CD4-positive, alpha-beta T cell treated with Interleukin-15 for 4 hours (primary cell): ENCODE data around the gene CISD3.

Source experiments
- DNase-seq: peaks from one replicate; pipeline ENCODE4 v3.0.0-alpha.2; 2020; ENCODE audit warnings: low spot score

The CISD3 gene

DNA sequence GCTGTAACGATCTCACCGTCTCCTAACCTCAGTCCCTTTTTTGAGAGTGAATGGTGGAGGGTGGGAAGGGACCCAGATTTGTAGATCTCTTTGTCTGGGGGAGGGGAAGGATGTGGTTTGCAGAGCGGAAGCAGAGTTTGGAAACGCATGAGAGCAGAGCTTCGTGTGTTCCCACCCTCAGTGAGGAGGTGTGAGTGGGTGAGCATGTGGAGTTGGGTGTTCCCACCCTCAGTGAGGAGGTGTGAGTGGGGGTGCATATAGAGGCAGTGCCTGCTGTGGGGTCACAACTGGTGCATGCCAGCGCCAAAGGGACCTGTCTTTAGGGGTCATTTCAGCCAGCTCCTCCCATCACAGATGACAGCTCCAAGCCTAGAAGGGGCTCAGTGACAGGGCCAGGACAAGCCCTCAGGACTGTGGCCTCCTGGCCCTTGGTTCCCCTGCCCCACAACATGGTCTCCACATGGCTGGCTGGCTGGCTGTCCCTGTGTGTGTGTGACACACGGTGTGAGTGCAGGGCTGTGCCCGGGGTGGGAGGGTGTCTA, 1.8 kb upstream of the CISD3 start:
- DNase-seq = peak; percentile 88

DNA sequence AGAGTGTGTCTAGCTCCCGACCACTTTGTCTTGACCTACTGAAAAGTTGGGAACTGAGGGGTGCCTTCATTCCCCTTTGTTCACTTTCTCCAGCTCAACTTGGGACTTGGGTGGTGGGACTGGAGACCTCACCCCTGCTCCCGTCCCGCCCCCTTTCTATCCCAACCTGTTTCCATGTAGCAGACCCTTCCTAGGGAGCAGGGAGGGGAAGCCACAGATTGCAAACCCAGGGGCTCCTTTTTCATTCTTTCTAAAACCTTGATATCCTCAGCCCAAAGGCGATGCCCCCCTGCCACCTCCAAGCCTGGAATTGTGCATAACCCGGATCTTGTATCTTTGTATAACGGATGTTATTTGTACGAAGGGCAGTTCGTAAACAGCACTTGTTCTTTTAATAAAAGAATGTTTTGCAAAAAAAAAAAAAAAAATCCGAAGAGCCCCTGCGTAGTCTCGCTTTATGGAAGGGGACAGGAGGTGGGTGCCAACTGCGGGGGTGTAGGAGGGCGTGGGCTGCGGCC, 714 bp upstream of the CISD3 start:
- no peak for DNase-seq

DNA sequence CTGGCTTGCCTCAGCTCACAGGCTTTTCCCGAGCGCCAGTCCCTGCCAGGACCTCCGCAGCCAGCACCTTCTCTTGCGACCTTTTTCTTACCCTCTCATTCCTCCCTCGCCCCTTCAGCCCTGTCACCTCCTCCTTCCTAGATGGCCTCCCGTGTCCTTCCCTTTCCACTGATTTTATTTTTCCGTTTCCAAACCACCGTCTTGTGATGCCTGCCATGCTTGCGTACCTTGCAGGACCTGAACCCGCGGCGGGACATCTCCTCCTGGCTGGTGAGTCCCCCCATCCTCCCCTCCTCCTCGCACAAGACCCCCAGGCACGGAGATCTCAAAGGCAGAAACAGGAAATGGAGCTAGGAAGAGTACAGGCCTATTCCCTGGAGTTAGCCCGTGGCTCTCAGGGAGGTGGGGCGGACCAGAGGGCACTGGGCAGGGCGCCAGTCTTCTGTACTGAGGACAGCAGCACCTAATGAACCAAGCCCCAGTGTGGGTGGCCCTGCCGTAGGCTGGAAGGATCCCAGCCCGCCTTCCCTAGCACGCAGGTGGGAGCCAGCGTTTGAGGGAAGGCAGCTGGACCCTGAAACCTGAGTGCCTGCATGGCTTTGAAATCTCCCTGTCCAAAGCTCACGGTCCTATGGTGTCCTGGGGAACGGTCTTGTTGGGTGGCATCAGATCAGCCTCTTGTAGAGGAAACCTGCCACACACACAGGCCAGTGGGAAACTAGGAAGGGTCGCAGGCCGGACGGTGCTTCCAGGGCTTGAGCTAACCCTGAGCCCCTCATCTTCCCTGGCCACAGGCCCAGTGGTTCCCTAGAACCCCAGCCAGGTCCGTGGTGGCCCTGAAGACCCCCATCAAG, 612 bp downstream of the CISD3 start:
- DNase-seq = no peak

DNA sequence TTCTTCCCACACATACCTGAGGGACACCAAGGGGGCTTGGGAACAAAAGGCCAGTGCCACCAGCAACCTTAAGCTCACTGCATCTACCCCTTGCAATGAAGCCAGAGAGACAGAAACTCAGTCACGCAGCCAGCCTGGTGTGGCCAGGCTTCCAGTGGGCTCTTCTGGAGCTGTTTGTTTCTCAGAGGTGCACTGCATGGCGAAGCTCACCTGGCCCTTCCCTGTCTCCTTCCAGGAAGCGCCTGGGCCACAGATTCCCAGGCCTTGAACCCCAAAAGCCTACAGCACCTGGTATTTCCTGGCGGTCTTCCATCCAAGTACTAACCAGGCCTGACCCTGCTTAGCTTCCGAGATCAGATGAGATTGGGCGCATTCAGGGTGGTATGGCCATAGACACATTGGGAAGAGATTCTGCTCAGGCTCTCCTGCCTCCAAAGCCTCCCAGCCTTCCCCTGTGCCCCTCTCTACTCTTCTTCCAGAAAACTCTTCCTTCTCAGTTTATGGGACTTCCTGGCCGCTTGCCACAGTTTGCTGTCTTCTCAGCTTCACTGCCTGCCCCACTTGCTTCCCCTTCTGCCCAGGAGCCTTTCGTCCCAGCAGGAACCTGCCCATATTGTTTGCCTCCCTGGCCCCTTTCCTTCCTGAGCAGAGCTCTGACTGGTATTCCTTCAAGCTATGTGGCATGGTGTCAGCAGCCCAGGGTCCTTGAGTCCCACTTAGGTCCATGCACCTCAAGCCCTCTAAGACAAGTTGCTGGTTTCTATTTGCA, 1.6 kb downstream of the CISD3 start:
- DNase-seq = no peak

DNA sequence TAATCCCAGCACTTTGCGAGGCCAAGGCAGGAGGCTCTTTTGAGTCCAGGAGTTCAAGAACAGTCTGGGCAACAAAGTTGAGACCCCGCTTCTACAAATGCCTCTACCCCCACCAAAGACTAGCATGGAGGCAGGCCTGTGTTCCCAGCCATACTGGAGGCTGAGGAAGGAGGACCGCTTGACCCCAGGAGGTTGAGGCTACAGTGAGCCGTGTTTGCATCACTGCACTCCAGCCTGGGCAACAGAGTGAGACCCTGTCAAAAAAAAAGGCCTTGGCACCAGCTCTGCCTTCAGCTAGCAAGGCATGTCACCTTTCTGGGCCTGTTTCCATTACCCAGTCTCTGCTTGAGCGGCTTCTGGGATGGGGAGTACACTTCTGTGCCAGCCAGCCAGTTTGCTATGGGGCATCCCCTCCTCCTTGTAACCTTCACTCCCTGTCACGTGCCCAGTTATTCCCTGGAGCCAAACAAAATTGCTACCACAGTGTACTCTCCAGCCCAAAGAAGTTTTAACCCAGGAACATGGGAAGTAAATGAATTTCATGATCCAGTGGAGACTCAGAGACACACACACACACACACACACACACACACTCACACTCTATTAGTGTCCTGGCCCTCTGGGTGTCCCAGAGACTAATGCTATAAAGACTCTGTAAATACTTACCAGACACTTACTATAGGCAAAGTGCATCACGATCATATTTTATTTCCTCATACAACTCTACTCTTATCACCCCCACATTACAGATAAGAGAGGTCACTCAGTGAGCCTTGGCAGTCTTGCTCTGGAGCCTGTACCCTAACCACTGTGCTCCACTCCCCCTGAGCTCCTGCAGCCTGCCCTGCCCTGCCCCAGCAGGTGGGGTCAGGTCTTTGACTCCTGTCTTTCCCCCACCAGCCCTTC, 2.5 kb downstream of the CISD3 start:
- no peak for DNase-seq

DNA sequence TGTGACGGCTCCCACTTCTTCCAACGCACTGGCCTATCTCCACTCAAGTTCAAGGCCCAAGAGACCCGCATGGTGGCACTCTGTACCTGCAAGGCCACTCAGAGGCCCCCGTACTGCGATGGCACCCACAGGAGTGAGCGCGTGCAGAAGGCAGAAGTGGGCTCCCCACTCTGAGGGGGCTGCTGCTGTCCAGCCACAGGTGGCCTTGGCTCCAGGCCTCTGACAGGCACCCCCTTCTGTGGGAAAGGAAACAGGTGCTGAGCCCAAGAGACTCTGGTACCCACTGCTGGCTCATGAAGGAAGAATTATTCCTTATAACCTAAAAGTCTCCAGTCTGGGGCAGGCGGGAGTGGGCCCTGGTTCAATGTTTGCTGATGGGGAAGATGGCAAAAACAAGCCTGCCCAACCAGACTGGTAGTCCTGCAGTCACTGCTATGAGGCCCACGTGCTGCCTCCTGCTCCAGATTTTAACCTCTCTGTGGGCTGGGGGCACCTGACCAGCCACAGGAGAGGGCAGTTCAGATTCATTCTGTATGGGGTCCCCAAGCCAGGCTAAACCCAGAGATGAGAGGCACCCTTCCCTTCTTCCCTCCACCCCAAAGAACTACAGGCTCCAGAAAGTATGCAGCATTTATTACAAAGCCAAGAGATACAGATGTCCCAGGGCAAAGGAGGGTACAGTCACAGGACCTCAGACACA, 3.3 kb downstream of the CISD3 start:
- no peak for DNase-seq

DNA sequence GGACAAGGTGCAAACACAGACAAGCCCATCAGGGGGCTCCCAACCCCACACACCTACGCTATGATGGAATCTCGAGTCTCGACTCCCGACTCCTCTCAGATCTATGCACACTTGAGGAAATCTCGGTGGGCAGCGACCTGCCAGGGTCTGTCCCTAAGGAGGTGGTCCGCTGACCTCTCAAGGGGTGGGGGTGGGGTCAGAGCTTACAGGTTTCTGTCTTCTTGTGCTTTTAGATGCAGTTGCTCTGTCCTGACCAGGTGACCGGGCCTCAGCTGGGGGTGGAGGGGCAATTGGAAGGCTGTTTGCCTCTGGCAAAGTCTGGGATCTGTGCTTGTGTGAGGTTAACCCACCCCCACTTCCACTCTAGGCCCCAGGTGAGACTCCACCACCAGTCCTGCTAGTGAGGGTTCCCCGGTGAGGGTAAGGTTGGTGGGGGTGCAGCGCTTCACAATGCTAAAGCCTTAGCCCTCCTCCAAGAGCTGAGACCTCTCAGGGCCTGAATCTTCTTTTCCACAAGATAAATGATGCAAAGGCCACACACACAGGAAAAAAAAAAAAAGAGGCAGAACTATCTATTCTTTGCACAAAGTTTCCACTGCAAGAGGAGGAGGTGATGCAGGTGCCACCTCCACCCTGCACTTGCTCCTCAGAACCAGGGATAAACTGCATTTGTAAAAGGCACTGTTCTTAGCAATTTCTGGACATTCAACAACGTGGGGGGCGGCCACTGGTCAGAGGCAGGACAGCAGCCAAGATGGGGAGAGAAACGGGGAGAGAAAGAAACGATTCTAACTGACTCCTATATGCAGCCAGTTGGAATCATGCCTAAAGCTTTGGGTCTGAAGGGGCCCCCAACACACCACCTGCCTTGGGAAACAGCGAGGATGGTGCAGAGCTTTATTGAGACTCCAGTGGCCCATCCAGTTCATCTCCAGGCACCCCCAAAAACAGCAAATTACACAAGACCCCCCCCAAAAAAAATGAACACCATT, 4.1 kb downstream of the CISD3 start:
- DNase-seq = peak; percentile 40

DNA sequence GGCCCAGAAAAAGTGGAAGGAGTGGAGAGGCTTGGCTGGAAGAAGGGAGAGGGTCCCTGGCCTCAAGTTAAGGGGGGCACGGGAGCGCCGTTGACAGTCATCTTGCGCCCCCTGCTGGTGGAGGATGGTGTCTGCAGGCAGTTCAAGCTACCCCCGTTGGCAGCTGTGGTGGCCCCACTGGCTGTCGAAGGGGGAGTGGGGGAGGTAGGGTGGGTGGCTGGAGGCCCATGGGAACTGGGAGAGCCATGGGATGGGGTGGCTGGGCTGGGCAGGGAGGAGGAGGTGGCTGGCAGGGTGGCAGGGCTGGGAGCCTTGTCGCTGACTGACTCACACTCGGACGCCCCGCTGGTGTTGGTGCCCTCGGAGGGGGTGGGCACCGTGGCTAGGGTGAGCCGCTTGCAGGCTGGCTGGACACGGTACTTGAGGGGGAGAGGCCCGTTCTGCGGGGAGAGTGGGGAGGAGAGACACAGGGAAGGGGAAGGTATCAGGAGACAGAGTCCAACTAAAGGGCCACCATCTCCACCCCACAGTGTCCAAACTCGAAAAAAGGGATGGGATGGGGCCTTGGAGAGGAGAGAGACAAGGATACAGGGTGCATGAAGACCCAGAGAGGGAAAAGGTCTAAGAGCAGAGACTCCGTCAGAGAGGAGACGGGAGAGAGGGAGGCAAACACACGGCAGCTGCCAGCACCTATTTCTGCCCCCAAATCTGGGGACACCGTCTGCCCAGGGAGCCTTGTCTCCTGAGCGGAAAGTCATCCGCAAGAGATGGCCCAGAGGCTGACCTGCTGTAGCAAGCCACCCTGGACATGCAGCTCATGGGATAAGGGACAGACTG, 5.2 kb downstream of the CISD3 start:
- DNase-seq = peak; percentile 69

DNA sequence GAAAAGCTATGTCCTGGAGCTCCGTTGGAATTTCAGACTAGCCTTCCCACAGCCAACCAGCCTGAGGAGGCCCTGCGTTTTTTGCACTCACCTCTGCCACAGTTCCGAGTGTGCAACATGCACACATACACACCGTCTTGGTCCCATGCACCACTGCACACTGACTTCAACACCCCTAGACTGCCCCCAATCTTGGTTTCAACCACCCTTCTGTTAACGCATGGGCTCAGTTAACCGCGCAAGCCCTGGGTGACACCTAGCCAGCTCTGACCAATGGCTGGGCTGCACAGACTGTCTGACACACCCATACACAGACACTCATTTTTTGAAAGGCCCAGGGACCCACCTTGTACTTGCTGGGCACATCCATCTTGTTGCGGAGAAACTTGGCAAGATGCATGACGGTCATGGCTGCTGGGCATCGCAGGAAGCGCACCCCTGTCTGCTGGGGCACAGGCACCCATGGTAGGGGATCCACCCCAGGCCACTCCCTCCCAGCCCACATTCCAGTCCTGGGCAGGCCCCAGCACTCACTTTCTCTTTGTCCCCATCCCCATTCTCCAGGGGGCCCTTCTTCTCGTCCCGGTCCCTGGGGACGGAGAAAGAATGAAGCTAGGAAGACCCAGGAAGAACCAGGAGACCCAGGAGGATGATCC, 8.0 kb downstream of the CISD3 start:
- DNase-seq = no peak

DNA sequence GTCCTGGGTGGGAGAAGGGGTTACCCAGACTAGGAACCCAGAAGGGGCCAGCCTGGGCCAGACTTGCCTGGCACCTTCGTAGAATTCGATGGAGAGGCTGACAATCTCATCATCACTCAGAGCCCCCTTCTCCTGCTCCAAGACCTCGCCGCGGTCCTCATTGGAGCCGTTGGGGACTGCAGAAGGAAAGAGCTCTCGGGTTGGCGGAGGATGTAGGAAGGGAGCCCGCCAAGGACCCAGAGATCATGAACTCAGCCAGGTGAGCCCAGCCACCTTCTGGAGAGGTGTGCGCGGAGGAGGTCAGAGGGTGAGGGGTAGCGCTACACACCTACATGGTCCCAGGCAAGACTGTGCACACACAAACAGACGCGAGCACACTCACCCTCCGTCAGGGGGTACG, 8.5 kb downstream of the CISD3 start:
- DNase-seq = no peak

DNA sequence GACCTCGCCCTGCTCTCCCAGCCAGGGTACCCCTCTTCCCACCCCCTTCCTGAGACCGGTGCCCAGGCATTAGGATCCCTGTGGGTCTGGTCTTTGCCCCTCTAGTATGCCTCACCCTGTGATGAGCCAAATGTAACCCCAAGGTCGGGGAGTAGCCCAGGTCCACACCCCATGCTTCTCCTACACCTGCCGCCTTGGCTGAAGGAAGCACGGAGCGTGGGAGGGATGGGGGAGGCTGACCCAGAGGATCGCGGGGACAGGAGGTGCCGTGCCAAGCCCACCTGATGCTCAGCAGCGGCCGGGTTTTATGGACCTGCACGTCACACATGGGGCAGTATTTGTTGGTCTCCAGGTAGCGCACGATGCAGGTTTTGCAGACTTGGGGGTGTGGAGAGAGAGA, 9.2 kb downstream of the CISD3 start:
- no peak for DNase-seq

DNA sequence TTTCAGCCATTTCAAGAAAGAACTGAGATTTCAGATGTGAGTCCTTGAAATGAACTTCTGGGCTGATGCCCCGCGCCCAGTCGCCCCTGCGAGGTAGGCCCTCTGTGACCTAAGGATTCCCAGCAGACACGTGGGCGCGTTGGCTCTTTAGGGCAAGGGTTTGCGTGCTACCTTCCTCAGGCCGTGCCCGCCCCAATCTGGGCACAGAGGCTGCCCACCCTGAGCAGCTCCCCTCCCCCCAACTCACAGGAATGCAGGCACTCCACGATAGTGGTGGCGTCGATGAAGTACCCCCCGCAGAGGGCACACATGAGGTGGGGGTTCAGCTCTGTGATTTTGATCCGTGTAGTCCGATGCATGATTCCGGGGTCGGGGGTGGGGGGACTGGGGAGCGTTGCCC, 9.9 kb downstream of the CISD3 start:
- DNase-seq = no peak

DNA sequence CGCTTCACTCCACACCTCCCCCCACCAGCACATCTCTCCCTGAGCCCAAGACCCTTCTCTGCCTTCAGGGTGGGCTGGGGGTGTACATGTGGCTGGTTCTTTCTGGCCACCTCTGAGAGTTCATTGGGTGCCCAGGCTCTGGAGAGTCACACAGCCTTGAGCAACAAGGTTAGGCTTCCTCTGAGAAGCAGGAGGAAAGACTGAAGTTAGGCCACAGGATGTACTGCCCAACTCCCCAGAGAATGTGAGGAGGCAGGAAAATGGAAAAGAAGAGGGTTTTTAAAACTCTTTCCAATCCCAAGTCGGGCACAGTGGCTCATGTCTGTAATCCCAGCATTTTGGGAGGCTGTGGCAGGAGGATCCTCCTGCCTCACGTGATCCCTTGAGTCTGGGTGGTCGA, 10.7 kb downstream of the CISD3 start:
- DNase-seq = no peak

DNA sequence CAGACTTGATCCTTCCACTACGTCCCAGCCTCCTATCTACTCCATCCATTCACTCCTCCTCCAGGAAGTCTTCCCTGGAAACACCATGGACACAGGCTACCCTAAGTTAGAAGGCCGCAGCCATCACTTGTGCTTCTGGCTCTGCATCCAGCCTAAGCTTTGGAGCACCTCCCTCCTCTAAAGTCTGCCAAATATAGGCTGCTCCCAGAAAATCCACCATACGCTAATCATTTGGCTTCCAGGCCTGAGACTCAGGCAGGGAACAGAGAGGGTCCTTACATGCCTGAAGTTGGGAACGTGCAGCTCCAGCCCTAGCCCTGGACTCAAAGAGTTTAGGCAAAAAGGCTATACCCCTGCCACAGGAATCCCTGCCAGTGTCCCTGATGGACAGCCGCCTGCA, 11.3 kb downstream of the CISD3 start:
- DNase-seq = no peak

DNA sequence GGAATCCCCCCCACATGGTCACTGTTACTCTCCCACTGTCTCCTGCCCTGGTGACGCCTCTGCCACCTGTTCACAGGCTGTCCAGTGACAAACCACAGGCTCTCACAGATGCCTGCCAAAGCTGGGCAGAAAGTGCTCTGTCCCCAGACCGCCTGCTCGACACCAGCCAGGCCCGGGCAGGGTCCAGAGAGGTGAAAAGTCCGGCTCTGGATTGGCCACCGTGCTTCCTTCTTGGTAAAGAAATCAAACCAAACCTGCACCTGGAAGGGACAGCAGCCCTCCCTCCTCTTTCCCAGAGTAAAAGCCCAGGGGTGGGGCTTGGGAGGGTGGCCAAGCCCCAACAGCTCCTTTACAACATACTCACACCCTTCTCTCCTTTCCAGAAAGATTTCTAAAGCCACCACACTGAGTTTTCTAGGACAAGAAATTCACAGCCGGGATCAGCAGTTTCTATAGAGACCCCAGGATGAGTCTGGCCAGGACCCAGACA, 11.8 kb downstream of the CISD3 start:
- no peak for DNase-seq

DNA sequence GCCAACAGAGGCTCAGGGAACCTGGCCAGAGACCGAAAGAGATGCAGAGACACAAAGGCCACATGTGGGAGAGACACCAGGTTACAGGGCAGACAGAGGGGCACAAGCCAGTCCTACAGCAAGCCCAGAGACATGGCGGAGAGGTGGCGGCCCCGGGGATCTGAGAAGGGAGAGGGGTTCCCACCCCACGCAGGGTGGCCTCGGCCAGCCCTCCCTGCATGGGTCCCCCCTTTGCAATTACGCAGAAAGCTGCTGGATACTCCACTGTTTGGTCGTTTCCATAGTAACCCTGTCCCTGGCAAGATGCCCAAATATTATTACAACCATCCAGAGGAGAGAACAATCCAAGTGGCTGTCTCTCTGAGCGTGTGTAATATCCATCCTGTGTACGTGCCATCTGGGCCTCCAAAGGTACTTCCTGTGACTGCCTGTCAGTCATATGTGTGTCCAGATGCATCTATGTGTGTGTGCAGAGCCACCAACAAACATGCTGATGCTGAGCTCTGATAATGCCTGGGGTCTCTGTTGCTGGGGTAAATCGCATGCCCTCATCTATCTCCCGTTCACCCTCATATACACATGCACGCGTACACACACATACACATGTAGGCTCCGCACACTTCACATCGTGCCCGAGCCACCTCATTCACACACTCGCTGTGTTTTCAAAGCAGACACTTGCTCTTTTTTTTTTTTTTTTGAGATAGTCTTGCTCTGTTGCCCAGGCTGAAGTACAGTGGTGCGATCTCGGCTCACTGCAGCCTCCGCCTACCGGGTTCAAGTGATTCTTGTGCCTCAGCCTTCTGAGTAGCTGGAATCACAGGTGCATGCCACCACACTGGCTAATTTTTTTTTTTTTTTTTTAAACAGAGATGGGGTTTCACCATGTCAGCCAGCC, 12.5 kb downstream of the CISD3 start:
- DNase-seq = no peak

DNA sequence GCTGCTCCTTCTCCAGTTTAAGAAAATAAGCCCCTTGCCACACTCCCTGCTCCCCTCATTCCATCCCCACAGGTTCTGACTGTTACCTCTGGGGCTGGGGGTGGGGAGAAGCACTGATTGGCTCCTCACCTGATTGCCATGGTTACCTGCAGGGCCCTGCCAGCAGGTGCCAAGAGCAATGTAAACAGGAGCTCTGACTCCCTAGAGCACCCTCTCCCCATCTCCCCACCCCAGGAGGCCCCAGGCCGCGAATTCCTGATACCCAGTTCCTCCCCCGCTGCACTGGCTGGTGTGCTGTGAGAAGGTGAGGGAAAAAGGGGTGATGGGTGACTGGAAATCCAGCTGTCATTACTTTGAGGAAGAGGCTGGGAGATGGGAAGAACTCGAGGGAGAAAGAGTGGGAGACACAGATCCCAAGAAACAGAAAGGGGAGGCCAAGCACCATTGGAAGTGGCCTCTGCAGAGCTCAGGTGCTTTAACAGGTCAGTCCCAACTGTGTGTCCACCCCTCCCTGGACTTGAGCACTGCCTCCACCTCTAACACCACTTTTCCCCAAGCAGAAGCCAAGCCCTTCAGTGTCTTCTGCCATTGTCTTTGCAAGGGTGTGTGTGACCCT, 13.5 kb downstream of the CISD3 start:
- no peak for DNase-seq
